Mucosa of stomach (tissue), 1 donor: ENCODE data around the gene DRG2.

ENCODE experiments used
- H3K27me3 ChIP-seq: one replicate; pipeline ENCODE4 v1.7.0; 2013; ENCODE audit warnings: mild to moderate bottlenecking, low read length; ENCODE audit not compliant: control insufficient read depth, insufficient read depth
- H3K36me3 ChIP-seq: one replicate; pipeline ENCODE4 v1.7.0; 2013; ENCODE audit warnings: low read length; ENCODE audit not compliant: control insufficient read depth, insufficient read depth
- H3K4me1 ChIP-seq: one replicate; pipeline ENCODE4 v1.7.0; 2013; ENCODE audit warnings: mild to moderate bottlenecking, low read length; ENCODE audit not compliant: control insufficient read depth, insufficient read depth
- H3K4me3 ChIP-seq: one replicate; pipeline ENCODE4 v1.7.0; 2013; ENCODE audit warnings: low read length
- H3K9ac ChIP-seq: one replicate; pipeline ENCODE4 v1.7.0; 2013; ENCODE audit warnings: mild to moderate bottlenecking, low read length, moderate library complexity
- H3K9me3 ChIP-seq: one replicate; pipeline ENCODE4 v1.7.0; 2013; ENCODE audit warnings: mild to moderate bottlenecking, low read length, moderate library complexity; ENCODE audit not compliant: control insufficient read depth
- donor health status: Pancreatic carcinoma.

Gene DRG2

DNA sequence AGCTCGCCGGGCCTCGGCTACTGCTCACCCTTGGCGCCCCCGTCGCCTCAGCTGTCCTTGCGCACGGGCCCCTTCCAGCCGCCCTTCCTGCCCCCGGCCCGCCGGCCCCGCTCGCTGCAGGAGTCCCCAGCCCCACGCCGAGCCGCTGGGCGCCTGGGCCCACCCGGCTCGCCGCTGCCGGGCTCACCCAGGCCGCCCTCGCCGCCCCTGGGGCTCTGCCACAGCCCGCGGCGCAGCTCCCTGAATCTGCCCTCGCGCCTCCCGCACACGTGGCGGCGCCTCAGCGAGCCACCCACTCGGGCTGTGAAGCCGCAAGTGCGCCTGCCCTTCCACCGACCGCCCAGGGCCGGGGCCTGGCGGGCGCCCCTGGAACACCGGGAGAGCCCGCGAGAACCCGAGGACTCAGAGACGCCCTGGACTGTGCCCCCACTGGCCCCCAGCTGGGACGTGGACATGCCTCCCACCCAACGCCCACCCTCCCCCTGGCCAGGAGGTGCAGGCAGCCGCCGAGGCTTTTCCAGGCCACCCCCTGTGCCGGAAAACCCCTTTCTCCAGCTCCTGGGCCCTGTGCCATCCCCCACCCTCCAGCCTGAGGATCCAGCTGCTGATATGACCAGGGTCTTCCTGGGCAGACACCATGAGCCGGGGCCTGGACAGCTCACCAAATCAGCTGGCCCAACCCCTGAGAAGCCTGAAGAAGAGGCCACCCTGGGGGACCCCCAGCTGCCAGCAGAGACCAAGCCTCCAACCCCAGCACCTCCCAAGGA lies 33.6 kb downstream of the DRG2 start:
- no peaks in the 10 kb centered on the region for H3K9me3 ChIP-seq
- H3K27me3 ChIP-seq = peaks cover 4% of the 10 kb centered on the region
- H3K4me3 ChIP-seq = no peak overlapping the region
- H3K36me3 ChIP-seq = no peaks in the 10 kb centered on the region
- H3K9ac ChIP-seq = no peak overlapping the region
- H3K4me1 ChIP-seq = no peaks in the 10 kb centered on the region

DNA sequence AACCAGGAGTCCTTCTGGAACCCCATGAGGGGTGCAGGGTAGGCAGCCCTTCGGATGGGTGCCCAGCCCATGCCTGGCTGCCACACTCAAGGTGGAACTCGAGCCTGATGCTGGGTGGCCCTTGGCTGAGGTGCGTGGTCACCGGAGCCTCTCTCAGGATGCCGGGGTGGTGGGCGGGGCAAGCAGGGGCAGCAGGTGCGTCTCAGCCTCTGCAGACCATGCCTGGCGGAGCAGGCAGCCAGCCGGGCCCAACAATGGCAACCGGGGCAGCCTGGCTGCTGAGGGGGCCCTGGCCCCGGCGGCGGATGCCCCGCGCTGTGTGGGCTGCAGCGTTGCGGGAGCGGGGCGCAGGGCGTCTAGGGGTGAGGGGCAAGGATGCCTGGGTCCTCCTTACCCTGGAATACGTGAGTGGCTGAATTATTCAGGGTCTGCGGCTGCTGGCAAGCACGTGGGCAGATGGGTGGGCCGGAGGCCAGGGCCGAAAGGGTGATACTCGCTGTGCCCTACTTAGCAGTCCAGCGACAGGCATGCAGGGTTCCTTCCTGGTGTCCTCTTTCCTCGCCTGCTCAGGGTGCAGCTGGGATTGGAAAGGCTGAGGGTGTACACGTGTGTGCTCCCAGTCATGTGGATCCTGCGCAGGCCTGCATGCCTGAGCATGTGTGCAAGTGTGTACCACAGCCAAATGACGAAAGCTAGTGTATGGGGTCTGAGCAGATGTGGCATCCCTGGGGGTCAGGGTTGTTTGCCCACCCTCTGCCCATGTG lies 35.4 kb downstream of the DRG2 start:
- no peak overlapping the region for H3K9ac ChIP-seq
- no peaks in the 10 kb centered on the region for H3K4me1 ChIP-seq
- H3K4me3 ChIP-seq = no peak overlapping the region
- H3K9me3 ChIP-seq = no peaks in the 10 kb centered on the region
- H3K27me3 ChIP-seq = peaks cover 4% of the 10 kb centered on the region
- H3K36me3 ChIP-seq = no peaks in the 10 kb centered on the region

DNA sequence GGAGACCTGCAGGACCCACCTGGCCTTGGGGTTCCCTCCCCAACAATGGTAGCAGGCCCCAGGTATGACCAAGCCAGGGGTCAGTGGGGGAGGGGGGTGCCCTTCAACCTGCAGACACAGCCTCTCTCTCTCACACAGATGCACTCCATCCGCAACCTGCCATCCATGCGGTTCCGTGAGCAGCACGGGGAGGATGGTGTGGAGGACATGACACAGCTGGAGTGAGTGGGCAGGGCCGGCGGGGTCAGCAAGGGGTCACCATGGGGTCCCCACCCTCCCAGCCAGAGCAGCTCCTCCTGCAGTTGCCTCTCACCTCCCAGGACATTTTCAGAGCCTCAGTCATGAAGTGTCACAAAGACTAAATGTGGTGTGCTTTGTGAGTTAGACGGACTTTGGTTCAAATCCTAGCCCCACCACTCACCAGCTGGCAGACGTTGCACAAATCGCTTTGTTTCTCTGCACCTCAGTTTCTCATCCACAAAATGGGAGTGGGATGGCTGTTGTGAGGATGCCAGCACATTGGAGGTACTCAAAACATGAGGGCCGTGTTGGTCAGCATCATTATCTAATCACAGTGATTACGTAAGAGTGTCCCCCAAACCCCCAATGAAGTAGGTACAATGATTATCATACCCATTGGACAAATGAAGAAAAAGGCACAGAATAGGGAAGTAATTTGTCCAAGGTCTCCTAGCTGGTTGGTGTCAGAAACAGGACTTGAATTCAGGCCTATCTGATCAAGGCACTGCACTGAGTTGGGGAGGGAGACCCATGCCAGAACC lies 36.8 kb downstream of the DRG2 start:
- Histone ChIP-seq H3K9ac (no peak overlapping the region), H3K27me3 (peaks cover 4% of the 10 kb centered on the region), H3K9me3 (no peaks in the 10 kb centered on the region), H3K4me1 (peaks cover 4% of the 10 kb centered on the region), H3K4me3 (no peak overlapping the region), H3K36me3 (no peaks in the 10 kb centered on the region)

DNA sequence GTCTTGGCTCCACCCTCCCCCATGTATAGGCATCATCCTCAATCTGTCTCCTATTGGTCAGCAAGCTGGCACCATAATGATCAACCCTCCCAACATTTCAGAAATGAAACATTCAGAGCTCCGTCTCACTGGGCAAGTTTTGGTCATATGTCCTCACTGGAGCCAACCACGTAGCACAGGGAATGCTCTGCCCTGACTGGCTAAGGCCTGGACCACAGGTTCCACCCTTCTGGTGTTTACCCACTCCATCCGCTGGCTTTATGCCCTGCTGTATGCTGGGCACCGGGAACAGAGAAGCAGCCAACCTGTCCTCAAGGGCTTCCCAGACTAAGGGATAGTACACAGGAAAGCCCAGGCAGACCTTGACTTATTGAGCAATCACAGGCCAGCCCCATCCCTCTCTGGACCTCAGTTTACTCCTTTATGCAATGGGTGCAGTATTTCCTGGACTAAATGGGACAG lies 41.3 kb downstream of the DRG2 start:
- peaks cover 4% of the 10 kb centered on the region for H3K4me1 ChIP-seq
- no peak overlapping the region for H3K9ac ChIP-seq
- no peaks in the 10 kb centered on the region for H3K9me3 ChIP-seq
- H3K4me3 ChIP-seq = no peak overlapping the region
- H3K27me3 ChIP-seq = peaks cover 4% of the 10 kb centered on the region
- H3K36me3 ChIP-seq = no peaks in the 10 kb centered on the region

DNA sequence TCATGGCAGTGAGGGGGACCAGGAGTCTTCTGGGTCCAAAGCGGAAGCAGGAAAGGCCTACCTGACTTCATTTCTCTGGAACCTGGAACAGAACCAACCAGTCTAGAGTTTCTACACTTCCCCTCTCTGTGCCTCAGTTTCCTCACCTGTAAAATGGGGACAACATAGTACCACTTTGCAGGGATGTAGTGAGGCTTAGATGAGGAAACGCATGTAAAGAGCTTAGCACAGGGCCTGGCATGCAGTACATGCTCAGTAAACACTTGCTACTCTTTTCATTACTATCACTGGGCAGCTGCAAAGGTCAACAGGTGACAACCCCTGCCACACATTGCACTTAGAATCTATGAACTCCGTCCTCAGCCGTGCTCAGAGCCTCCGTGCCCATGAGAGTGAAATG lies 45.0 kb downstream of the DRG2 start:
- Histone ChIP-seq H3K9me3 (no peaks in the 10 kb centered on the region), H3K9ac (no peak overlapping the region), H3K4me1 (peaks cover 4% of the 10 kb centered on the region), H3K36me3 (no peaks in the 10 kb centered on the region), H3K4me3 (no peak overlapping the region), H3K27me3 (peaks cover 5% of the 10 kb centered on the region)

DNA sequence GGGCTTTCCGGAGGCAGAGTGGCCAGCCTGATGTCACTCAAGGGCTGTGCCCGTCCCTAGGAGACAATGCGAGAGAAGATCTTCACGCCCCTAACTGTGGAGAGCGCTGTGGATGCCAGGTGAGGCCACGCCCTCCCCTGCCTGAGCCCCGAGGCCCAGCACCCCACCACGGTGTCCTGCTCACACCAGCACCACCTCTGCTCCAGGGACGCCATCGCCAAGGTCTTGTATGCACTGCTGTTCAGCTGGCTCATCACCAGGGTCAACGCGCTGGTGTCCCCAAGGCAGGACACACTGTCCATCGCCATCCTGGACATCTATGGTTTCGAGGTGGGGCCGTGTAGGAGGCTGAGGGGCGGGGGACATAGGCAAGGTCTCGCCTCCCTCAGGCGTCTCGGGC lies 48.6 kb downstream of the DRG2 start:
- no peak overlapping the region for H3K4me3 ChIP-seq
- H3K4me1 ChIP-seq = no peaks in the 10 kb centered on the region
- no peaks in the 10 kb centered on the region for H3K9me3 ChIP-seq
- H3K36me3 ChIP-seq = no peaks in the 10 kb centered on the region
- H3K27me3 ChIP-seq = peaks cover 5% of the 10 kb centered on the region
- H3K9ac ChIP-seq = no peak overlapping the region

DNA sequence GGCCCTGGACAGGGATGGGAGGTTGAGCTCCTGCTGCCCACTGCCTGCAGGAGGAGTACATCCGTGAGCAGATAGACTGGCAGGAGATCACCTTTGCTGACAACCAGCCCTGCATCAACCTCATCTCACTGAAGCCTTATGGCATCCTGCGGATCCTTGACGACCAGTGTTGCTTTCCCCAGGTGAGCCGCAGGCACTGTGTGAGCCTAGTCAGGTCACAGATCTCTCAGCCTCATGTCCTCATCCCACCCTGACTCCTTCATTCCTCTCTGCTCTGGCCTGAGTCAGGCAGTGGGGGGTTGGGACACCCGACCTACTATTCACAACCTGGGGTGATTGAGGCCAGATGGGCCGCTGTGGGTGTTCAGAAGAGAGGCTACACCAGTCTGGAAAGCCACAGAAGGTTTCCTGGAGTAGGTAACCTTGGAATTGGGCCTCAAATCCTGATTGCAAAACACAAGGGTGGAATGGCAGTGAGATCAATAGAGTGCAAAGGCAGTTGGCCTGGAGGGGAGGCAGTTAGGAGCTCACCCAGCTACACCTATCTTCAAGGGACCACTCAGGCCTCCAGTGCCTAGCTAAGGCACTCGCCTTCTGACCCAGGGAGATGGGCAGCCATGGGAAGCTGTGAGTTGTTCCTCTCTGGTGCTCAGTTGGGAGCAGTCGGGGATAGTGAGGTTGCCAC lies 50.5 kb downstream of the DRG2 start:
- Histone ChIP-seq H3K27me3 (peaks cover 5% of the 10 kb centered on the region), H3K36me3 (no peaks in the 10 kb centered on the region), H3K4me3 (no peak overlapping the region), H3K9ac (no peak overlapping the region), H3K9me3 (no peaks in the 10 kb centered on the region), H3K4me1 (no peaks in the 10 kb centered on the region)

DNA sequence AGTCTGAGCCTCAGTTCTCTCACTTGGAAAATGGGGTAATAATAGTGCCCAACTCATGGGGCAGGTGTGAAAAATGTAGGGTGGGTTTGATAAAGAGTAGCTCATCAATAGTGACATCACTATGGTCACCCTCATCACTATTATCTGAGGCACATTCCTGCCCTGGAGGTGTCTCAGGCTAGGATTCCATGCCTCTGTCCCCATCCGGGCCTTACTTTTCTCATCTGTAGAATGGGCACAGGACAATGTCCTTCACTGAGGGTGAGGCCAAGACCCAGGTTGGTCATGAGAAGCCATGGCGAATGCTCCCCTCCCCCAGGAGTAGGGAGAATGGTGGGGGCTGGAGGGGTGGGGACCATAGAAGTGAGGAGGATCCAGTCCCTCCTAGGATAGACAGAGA lies 51.3 kb downstream of the DRG2 start:
- Histone ChIP-seq H3K27me3 (peaks cover 5% of the 10 kb centered on the region), H3K4me1 (no peaks in the 10 kb centered on the region), H3K9me3 (no peaks in the 10 kb centered on the region)

DNA sequence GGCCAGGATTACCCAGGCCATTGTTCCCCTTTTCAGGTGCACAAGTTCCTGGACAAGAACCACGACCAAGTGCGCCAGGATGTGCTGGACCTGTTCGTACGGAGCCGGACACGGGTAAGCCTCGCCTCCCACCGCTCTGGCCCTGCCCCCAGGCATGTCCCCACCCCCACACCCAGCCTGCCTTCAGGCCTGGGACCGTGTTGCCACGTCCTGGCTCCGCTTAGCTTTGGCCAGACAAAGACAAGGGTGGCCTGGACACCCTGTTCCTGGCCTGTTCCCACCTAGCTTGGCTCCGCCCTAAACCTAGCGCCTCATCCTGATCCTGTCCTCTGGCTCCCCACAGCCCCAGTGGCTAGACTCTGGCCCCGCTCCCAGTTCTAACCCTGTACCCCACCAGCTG lies 51.8 kb downstream of the DRG2 start:
- H3K36me3 ChIP-seq = no peaks in the 10 kb centered on the region
- no peak overlapping the region for H3K4me3 ChIP-seq
- H3K9me3 ChIP-seq = no peaks in the 10 kb centered on the region
- H3K4me1 ChIP-seq = no peaks in the 10 kb centered on the region
- no peak overlapping the region for H3K9ac ChIP-seq
- H3K27me3 ChIP-seq = peaks cover 5% of the 10 kb centered on the region

More for the DNA sequence above, 51.3 kb downstream of the DRG2 start:
- Histone ChIP-seq H3K4me3 (no peak overlapping the region), H3K36me3 (no peaks in the 10 kb centered on the region), H3K9ac (no peak overlapping the region)

DNA sequence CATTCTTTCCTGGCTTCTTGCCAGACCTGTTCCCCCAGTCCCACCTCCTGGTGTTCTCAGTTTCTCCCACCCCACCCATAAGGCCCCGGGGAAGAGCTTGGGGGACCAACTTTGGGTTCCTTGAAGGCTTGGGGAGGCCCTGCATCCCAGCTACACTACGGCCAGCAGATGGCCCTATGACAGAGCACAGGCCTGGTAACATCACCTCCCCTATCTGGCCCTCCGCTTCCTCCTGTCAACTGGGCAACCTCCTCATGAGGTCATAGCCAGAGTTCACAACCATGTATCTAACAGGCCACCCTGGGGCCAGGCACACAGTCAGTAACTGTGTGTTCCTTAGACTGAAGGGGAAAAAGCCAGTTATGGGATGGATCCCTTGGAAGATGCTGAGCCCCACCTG lies 52.2 kb downstream of the DRG2 start:
- H3K36me3 ChIP-seq = no peaks in the 10 kb centered on the region
- peaks cover 5% of the 10 kb centered on the region for H3K27me3 ChIP-seq

DNA sequence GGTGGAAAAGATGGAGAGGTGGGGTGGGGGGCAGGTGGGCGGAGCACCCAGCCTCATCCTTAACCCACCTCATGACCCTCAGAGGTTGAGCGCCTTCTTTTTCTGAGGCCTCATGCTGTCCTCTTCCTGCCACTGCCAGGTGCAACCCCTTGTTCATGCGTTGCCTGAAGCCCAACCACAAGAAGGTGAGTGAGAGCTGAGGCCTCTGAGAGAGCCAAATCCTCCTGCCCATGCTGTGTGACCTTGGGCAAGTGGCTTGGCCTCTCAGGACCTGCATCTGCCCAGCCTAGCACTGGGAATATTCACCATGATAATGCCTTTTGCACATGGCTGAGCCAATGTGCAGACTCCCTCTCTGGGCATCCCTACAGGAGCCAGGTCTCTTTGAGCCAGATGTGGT lies 52.9 kb downstream of the DRG2 start:
- Histone ChIP-seq H3K4me1 (no peaks in the 10 kb centered on the region), H3K27me3 (peaks cover 5% of the 10 kb centered on the region), H3K9ac (no peak overlapping the region), H3K36me3 (no peaks in the 10 kb centered on the region), H3K4me3 (no peak overlapping the region), H3K9me3 (no peaks in the 10 kb centered on the region)

More for the DNA sequence above, 52.2 kb downstream of the DRG2 start:
- H3K4me1 ChIP-seq = no peaks in the 10 kb centered on the region
- H3K9me3 ChIP-seq = no peaks in the 10 kb centered on the region
- no peak overlapping the region for H3K4me3 ChIP-seq
- H3K9ac ChIP-seq = no peak overlapping the region
